GM18508 (cell line): ENCODE results near the gene TBXAS1.

ENCODE experiments used
- ATAC-seq: cut with Tn5 transposase; IDR thresholded peaks from one replicate; pipeline ENCODE4 v1.9.1; 2021; ENCODE audit warnings: moderate number of reproducible peaks; ENCODE audit not compliant: insufficient read depth, unreplicated experiment

Gene TBXAS1

DNA sequence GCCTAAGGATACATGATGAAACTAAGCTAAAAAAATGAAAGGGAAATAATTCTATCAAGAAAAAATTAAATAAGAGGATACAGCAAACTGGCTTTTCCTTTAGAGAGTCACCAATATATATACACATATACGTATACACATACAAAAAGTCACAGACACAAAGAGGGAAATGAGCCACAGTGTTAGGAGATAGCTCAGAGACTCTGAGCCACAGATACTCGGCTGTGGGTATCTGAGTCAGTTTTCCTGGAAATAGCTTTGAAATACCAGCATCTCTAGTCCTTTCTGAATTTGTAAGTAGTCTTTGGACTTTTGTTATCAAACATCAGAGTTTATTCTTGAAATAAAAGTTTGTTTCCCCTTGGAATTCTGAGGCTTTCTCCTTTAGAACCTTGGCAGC is 111.8 kb downstream of the TBXAS1 start:
- ATAC-seq: no peak

DNA sequence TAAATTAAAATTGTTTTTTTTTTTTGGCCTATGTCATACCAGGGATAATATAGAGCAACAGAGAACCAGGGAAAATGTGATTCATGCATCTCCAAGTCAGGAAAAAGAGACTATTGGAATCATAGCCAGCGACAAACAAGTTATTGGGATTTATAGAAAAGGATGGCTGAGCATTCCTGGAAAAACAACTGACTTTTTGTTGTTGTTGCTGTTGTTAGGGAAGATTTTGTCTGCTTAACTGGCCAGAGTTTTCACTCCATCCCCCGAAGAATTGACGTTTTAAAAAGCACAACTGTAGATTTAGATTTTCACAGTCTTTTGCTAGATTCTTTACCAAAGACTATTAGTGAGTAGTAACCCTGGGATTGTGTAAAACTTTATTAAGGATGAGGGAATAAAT is 112.4 kb downstream of the TBXAS1 start:
- ATAC-seq: no peak

DNA sequence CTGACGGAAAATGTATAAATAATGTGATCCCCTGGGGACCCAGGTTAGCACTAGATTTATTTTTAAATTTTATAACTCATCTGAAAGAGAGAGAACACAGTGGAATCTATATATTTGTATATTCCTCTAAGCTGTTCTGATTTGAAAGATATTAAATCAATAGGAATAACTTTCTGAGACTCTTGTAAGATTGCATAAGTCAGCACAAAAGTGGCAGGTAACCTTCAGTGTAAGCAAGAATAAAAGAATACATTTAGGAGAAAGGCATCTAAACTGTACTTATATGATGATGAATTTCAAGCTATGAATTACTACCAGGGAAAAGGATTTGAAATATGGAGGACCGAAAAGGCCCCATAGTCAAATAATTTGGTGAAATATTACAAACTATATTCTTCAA is 112.8 kb downstream of the TBXAS1 start:
- ATAC-seq: no peak

DNA sequence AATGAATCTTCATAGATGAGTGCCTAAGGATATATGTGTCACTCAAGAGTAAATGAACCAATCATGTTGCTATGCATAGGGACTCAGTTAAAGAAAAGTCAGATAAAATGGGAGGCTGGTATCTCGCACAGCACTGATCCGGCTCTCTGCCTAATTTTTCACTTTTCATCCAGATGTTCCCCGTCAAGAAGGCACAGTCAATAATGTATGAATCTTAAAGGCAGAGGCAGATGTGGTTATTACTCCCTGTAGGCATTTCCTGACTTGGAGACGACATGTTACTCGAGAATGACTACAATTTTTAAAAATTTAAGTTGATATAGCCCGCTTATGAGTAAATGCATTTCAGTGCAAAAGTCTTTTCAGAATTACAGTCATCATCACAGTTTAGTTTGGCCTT is 113.6 kb downstream of the TBXAS1 start:
- ATAC-seq: no peak

DNA sequence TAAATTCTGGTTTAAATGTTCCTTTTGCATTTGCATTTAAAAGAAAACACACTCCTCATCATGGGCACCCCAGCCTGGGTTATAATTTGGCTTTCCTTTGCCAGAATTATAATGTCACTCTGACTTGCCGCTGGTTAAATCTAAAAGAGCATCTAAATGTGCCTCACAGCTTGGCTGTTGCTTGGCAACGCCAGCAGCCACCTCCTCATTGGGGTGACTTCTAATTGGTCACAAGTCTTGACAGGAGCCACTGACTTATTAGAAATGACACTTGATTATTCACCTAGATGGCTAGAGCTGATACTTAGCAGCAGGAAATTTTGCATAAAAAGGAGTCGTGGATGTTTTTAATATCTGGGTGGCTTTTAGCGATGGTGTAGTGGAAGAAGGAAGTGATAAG is 114.3 kb downstream of the TBXAS1 start:
- ATAC-seq: no peak

DNA sequence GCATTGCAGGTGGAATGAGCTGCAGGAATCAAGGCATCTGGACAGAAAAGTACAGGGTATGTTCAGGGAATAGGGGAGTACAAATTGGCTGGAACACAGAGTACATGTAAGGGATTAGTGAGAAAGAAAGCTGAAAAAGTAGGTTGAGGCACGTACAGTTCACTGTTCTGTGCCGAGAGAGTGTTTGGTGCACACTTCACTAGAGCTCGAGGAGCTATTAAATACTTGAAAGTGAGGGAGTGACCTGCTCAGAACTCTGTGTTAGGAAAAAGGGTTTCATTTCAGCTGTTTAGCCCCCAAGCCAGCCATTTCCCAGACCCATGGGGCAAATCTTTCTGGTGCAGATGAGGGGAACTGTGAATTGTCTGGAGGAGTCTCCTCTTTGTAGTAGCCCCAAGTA is 115.2 kb downstream of the TBXAS1 start:
- no peak for ATAC-seq

DNA sequence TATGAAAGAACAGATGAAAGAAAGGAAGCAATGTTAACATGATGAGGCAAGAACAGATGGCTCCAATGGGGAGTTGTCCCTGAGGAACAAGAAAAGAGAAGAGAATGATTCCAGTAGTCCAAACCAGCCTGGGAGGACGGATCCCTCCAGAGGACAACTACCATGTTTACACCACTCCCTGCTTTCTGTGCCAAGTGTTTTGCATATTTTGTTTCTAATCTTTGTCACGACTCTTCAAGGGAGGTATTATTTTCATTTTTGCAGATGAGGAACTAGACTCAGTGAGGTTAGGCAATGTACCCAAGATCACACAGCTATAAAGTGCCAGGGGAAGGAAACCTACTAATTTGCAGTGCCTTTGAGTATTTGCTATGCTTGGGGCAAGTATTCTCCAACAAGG is 117.5 kb downstream of the TBXAS1 start:
- ATAC-seq: no peak

DNA sequence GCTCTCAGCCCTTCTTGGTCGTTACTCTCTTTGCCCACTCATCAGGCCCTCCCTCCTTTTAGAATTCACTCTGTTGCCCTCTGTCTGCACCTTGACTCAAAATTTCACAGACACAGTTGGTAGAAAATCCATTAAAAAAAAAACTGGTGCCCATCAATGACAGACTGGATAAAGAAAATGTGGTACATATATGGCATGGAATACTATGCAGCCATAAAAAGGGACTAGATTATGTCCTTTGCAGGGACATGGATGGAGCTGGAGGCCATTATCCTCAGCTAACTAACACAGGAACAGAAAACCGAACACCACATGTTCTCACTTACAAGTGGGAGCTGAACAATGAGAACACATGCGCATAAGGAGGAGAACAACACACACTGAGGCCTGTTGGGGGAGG is 118.0 kb downstream of the TBXAS1 start:
- ATAC-seq: no peak

DNA sequence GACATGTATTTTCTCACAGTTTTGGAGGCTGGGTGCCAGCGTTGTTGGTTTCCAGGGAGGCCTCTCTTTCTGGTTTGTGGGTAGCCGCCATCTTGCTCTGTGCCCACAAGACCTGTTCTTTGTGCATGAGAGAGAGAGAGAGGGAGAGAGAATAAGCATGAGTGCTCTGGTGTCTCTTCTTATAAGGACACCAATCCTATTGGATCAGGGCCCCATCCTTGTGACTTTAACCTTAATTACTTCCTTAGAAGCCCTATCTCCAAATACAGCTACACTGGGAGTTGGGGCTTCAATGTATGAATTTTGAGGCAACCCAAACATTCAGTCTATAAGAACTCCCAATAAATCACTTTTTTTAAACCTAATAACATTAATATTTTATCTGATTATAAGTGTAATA is 119.1 kb downstream of the TBXAS1 start:
- no peak for ATAC-seq

DNA sequence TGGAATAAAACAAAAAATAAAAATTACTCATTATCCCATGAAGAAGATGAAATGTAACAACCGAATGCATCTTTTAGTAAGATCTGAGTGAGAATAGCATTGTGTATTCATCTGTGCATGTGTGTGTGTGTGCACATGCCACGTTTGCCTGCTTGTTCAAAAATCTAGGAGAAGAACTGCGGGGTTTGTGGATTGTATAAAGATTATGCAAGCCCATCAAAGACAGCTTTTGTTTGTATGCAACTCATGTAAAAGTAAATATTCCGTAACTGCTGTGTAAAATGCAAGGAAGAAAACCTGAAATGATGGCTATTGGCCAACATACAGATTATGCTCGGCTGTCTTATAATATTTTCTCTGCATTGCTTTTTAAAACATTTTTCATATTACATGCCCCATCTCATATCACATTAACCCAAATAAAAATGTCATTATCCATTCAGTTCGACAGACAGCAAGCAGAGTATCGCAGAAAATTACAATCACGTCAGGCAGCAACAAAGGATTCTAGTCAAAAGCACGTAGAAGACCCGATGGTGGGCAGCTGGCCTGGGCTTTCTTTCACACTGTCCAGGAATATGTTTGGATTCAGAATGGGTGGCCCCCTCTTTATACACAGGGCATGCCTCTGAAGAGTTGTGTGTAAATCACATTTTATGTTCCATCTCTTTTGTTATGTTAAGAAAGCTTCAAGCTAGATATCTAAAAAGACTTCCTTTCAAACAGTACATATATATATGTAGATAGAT is 119.7 kb downstream of the TBXAS1 start:
- no peak for ATAC-seq

DNA sequence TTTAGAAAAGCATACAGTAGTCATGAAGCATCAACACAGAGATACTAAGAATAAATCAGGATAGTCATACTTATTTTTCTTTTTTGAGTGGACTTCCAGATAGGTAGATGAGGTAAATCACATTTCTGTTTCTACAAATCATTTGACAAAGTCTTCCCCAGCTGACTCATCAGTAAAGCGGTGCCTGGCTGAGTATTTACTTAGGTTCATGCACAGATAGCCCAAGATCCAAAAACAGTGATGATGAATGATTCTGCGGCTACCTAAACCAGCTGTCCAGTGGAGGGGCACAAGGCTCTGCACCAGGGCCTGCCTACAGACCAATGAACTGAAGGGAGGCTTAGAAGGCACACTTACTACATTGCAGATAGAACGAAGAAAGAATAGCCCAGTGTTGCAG is 120.6 kb downstream of the TBXAS1 start:
- ATAC-seq: no peak

DNA sequence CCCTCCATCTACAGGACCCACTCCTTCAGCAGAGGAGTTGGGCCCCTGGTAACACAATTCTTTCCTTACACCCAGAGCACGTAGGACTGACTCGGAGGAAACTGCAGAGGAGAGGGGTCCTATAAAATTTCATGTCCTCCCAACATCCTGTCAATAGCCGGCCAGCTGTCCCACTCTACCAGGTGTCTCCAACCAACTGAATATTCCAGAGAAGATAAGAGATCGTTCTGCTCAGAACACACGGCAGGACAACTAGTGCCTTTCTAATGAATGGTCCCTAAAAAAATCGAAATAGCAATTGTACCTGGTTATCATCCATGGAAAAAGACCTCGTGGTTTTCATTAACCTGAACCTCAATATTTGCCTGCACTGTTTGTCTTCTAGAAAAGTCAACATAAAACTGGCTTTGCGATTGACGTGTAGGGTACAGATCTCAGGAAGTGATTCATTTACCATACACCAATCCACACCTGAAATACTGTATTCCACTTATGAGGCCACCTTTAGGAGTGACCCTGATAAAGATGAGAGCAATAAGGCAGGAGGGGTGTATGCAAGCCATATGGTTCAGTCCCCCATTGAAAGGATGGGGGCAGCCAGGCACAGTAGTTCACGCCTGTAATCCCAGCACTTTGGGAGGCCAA is 121.9 kb downstream of the TBXAS1 start:
- no peak for ATAC-seq

DNA sequence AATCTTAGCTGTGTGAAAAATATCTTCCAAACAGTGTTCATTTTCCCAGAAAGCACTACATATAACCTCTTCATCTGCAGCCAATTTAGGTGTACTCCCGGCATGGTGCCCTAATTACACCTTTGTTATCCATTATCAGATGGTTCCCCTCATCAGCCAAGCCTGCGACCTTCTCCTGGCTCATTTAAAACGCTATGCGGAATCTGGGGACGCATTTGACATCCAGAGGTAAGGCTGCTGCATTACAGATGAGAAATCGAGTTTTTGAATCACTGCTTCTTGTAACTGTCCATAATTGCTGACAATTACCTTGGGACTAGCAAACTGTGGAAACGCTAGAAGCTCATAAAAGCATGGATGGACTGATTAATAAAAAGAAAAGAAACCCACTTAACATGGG is 124.2 kb downstream of the TBXAS1 start:
- no peak for ATAC-seq

DNA sequence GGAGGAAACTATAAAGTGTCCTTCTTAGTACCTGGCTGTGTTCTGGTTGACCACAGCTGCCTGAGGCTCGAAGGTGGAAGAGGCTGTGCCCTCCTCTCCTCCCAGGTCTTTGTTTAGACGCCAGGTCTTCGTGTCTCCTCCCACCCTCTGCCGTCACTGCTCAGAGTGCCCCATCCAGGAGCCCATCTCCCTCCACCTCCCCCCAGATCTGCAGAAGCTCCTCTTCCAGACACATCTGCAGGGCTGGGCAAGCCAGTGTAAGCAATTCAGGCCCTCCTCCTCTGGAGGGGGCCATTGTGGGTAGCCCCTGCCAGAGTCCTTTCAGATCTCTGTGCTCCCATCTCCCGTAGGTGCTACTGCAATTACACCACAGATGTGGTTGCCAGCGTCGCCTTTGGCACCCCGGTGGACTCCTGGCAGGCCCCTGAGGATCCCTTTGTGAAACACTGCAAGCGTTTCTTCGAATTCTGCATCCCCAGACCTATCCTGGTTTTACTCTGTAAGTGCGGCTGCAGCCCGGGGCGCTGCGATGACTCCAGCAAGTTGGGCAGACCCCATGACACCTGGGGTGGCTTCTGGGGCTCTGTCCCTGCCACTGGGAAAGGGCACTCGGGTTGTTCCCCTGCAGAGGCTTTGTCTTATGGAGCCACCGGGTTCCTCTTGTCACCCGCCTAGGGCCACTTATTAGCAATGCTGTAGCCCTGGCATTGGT is 126.2 kb downstream of the TBXAS1 start:
- ATAC-seq: no peak

DNA sequence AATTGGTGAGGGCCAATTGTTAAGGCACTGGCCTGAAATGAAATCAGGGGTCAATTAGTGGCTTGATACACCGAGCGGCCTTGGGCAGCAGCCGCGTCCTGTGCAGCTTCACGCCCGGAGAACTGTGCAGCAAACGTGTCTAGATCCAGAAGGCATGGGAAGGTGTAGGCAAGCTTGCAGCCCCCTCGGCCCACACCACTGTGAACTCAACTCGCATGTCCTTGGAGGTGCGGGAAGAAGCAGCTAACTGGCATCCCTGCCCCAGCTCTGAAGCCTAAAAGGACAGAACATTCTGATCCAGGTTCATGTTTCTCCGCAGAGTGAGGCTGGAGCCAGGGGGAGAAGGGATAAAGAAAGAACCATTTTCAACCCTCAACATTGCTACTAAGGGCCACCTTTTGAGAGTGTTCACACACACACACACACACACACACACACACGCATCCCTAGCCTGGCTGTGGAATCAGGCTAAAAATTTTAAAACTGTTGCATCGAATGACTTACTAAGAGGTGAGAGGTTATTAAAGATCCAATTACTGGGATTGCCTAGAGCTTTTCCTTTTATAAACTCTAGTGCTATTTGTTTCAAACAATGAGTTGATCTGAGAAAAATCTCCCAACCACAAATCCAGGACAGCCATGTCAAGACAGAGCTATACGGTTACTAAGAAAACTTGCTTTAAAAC is 129.7 kb downstream of the TBXAS1 start:
- no peak for ATAC-seq

DNA sequence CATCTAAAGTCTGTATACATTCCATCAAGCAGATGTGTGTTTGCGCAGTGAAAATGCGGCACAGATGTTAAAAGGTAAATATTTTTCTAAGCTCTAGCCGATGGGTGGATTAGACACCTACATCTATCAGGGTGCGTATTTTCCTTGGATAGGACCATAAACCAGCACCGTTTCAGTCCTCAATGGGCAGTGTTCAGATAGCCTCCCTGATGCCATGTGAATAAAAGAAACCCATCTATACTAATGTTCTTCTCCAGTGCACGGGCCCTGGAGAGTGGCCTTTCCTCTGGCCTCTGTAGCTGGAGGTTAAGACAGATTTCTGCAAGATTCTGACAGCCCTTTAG is 130.2 kb downstream of the TBXAS1 start:
- ATAC-seq: no peak

DNA sequence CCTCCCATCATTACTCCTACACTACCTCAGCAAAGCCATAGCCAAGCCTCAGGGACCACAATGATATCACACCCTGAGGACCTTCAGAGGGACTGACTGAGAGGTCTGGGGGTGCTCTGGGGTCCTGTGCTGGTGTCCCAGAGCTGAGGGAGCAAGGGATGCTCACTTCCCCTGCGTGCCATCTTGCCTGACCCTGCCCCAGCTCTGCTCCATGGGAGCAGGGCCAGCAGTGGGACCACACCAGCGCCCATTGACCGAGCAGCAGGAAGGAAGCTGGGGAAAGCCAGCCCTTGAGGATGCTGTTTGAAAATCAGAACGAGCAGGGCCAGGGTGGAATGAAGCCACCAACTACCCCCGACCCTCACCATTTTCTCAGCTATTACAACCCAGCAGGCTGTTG is 130.7 kb downstream of the TBXAS1 start:
- ATAC-seq: no peak

DNA sequence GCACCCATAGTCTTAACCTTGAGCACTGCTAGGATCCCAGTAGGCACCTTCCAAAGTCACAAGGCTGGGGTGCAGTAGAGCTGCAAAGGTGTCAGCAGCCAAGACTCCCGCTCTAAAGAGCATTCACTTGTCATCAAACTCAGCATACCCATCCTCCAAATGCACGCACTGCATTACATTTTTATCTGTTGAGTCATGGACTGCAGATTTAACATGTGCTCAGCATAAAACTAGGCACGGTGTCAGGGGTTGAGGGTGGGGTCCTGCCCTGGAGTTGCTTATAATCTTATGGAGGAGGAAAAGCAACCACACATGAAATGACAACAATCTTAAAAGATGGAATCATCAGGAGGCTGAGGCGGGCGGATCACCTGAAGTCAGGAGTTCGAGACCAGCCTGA is 131.1 kb downstream of the TBXAS1 start:
- ATAC-seq: no peak

DNA sequence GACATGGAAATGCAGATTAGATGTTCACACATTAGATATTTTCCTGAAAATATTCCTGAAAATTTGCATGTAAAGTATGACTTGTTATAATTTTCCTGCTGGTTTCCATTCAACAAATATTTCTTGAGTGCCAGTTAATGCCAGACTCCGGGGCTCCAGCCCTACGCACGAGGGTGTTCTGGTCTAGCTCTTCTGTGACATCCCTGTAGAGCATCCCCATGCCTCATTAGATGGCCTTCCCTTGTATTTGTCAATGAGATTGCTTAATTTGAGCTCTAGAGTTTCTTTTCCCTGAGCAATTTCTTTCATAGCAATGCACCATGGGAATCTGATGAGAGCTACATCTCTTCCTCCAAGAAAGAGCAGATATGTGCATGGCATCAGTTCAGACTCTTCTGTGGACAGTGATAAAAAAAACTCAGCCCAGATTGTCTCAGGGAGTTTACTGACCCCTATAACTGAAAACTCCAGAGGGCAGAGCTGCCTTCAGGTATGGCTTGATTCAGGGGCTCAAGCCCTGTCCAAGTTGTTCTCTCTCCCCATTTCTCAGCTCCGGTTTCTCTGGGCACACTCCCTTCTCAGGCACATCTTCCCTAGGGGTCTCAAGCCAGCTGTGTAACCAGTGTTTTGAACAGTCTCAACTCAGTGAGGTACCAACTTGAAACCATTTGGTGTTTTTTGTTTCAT is 137.0 kb downstream of the TBXAS1 start:
- ATAC-seq: no peak

DNA sequence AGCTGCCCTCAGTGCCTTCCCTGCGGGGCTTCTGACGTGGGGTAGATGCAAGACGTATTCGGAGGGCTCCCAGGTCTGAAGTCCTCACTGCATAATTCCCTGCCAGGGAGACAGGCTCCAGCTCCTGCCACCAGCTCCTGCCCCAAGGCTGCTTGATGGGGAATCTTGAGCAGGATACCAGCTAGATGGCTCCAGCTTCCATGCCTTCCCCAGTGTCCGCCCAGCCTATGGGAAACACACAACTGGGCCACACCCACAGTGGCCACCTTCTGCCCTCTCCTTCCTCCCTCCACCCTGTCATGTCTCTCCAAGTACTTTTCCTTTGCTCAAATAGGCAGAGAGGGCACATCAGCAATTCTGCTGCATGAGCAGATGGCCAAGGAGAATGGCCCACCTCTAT is 137.9 kb downstream of the TBXAS1 start:
- no peak for ATAC-seq

DNA sequence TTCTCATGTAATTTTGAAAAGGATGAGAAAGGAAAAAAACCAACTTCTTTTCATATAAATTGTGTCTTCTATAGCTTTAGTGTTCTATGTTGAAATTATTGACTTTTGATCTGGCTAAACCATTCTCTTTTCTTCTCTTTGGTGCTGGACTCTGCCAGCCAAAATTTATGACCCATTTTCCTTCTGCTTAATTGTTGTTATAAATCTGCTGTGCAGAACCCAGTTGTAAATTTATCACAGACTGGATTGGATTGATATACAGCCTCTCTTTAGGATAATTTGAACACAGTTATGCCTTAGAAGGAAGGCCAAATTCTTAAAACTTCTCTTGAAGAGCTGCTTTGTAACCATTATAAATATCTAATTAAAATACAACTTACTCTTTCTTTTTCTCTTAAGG is 139.9 kb downstream of the TBXAS1 start:
- ATAC-seq: no peak
